GM12892 (cell line): Measurements from ENCODE around the gene CLEC2D.

Experiments
- POLR2A ChIP-seq: IDR thresholded peaks from 2 replicates; pipeline ENCODE4 v1.6.1; 2011; ENCODE audit warnings: low read depth, low read length, control low read depth
- TAF1 ChIP-seq: IDR thresholded peaks from 2 replicates; pipeline ENCODE4 v1.6.1; 2011; ENCODE audit warnings: low read depth, mild to moderate bottlenecking, control low read depth, low read length, borderline replicate concordance

- TF ChIP-seq POLR2A (no peak), TAF1 (no peak)
These were observed 38.6 kb downstream of the CLEC2D start for GRCh38 chr12:9707864-9708808.
